OCI-LY7 (cell line): Measurements from ENCODE around the gene WNT7A.

Experiments used
- EZH2phosphoT487 ChIP-seq: fragments of 200-600 bp; sonication (generic); IDR thresholded peaks from 2 replicates; pipeline ENCODE4 v1.6.1; 2018; ENCODE audit warnings: low read depth, borderline replicate concordance, mild to moderate bottlenecking, mixed run types, antibody characterized with exemption, low read length, moderate library complexity, mixed read lengths
- TF ChIP-seq, protein P1 (sequence below): fragments of 200-600 bp; sonication (generic); conservative IDR thresholded peaks from 2 replicates; pipeline ENCODE4 v1.5.1; 2014; ENCODE audit warnings: mild to moderate bottlenecking, antibody characterized with exemption, low read length, moderate library complexity, mixed read lengths

- TF ChIP-seq, protein P1, sequence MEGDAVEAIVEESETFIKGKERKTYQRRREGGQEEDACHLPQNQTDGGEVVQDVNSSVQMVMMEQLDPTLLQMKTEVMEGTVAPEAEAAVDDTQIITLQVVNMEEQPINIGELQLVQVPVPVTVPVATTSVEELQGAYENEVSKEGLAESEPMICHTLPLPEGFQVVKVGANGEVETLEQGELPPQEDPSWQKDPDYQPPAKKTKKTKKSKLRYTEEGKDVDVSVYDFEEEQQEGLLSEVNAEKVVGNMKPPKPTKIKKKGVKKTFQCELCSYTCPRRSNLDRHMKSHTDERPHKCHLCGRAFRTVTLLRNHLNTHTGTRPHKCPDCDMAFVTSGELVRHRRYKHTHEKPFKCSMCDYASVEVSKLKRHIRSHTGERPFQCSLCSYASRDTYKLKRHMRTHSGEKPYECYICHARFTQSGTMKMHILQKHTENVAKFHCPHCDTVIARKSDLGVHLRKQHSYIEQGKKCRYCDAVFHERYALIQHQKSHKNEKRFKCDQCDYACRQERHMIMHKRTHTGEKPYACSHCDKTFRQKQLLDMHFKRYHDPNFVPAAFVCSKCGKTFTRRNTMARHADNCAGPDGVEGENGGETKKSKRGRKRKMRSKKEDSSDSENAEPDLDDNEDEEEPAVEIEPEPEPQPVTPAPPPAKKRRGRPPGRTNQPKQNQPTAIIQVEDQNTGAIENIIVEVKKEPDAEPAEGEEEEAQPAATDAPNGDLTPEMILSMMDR, result no peak
- TF ChIP-seq EZH2phosphoT487, result no peak
Observed at GRCh38 chr3:13839253-13839652, 40.6 kb downstream of the WNT7A start.
